ENCODE results near the gene MXRA8.

MXRA8 gene

GRCh38 chr1:1342584-1343115, 15.7 kb downstream of the MXRA8 start:
- Histone ChIP-seq H3K4me2 (no peak overlapping the region), H3K4me3 (IDR thresholded peaks at IDR 0.05; ENCODE audit: insufficient read depth, low read depth, low read length) (no peak overlapping the region), H3K27me3 (ENCODE audit: insufficient read depth, low read depth) (no peaks in the 10 kb centered on the region), H3K4me1 (ENCODE audit: low read depth, poor library complexity, severe bottlenecking) (peaks cover 4% of the 10 kb centered on the region), H3K36me3 (ENCODE audit: insufficient read depth) (no peaks in the 10 kb centered on the region), H3K27ac (no peak overlapping the region), H3K9ac (no peak overlapping the region), H2AFZ (ENCODE audit: low read depth) (no peak overlapping the region), H3K79me2 (ENCODE audit: insufficient read depth, low read depth) (no peaks in the 10 kb centered on the region; the same call in 1 of the 2 replicates), H4K20me1 (ENCODE audit: insufficient read depth) (no peaks in the 10 kb centered on the region)
- TF ChIP-seq CTCF (conservative IDR thresholded peaks at IDR 0.05; ENCODE audit: low read depth, low read length): no peak

- no peaks in the 10 kb centered on the region for H3K27me3 ChIP-seq (ENCODE audit: insufficient read depth, low read depth)
- no peaks in the 10 kb centered on the region for H3K4me1 ChIP-seq (ENCODE audit: low read depth, poor library complexity, severe bottlenecking)
- no peak overlapping the region for H3K4me2 ChIP-seq
- H3K79me2 ChIP-seq (ENCODE audit: insufficient read depth, low read depth): no peaks in the 10 kb centered on the region
- no peak overlapping the region for H3K4me3 ChIP-seq (IDR thresholded peaks at IDR 0.05; ENCODE audit: insufficient read depth, low read depth, low read length)
- no peak for TF ChIP-seq CTCF (conservative IDR thresholded peaks at IDR 0.05; ENCODE audit: low read depth, low read length)
- H3K36me3 ChIP-seq (ENCODE audit: insufficient read depth): no peaks in the 10 kb centered on the region
- H3K27ac ChIP-seq: no peak overlapping the region
- H4K20me1 ChIP-seq (ENCODE audit: insufficient read depth): no peaks in the 10 kb centered on the region
- no peak overlapping the region for H2AFZ ChIP-seq (ENCODE audit: low read depth)
- no peak overlapping the region for H3K9ac ChIP-seq
Measured at GRCh38 chr1:1342061-1342562, 16.2 kb downstream of the MXRA8 start.

GRCh38 chr1:1341549-1342021, 16.8 kb downstream of the MXRA8 start:
- no peak overlapping the region for H3K4me3 ChIP-seq (IDR thresholded peaks at IDR 0.05; ENCODE audit: insufficient read depth, low read depth, low read length)
- H3K79me2 ChIP-seq (ENCODE audit: insufficient read depth, low read depth): no peaks in the 10 kb centered on the region
- no peak overlapping the region for H3K27ac ChIP-seq
- no peak overlapping the region for H2AFZ ChIP-seq (ENCODE audit: low read depth)
- no peaks in the 10 kb centered on the region for H3K36me3 ChIP-seq (ENCODE audit: insufficient read depth)
- H3K4me2 ChIP-seq: no peak overlapping the region
- no peaks in the 10 kb centered on the region for H4K20me1 ChIP-seq (ENCODE audit: insufficient read depth)
- no peaks in the 10 kb centered on the region for H3K27me3 ChIP-seq (ENCODE audit: insufficient read depth, low read depth)
- TF ChIP-seq CTCF (conservative IDR thresholded peaks at IDR 0.05; ENCODE audit: low read depth, low read length): no peak
- no peak overlapping the region for H3K9ac ChIP-seq
- no peaks in the 10 kb centered on the region for H3K4me1 ChIP-seq (ENCODE audit: low read depth, poor library complexity, severe bottlenecking)

GRCh38 chr1:1340791-1341548, 17.4 kb downstream of the MXRA8 start:
- no peak overlapping the region for H3K4me3 ChIP-seq (IDR thresholded peaks at IDR 0.05; ENCODE audit: insufficient read depth, low read depth, low read length)
- no peak overlapping the region for H3K27ac ChIP-seq
- no peaks in the 10 kb centered on the region for H3K36me3 ChIP-seq (ENCODE audit: insufficient read depth)
- no peak overlapping the region for H3K4me2 ChIP-seq
- no peaks in the 10 kb centered on the region for H4K20me1 ChIP-seq (ENCODE audit: insufficient read depth)
- no peaks in the 10 kb centered on the region for H3K4me1 ChIP-seq (ENCODE audit: low read depth, poor library complexity, severe bottlenecking)
- TF ChIP-seq CTCF (conservative IDR thresholded peaks at IDR 0.05; ENCODE audit: low read depth, low read length): no peak
- no peak overlapping the region for H3K9ac ChIP-seq
- no peak overlapping the region for H2AFZ ChIP-seq (ENCODE audit: low read depth)
- H3K27me3 ChIP-seq (ENCODE audit: insufficient read depth, low read depth): no peaks in the 10 kb centered on the region
- H3K79me2 ChIP-seq (ENCODE audit: insufficient read depth, low read depth): no peaks in the 10 kb centered on the region

Measured in KMS-11 (cell line).